Left ventricle myocardium superior (tissue), 1 donor: ENCODE measurements around the gene DIS3L. TPM values are rescaled to one million over a fixed set of nuclear protein-coding genes. Genes with fewer than 3 reads are reported as not detected.
"Not testable (repeated sequence)": the region's sequence is repeated elsewhere in the genome, so short reads cannot be mapped to it uniquely, and the experiment has no call there.

Source experiments
- ATAC-seq: fragments of 200-7000 bp; cut with Tn5 transposase; one replicate; pipeline ENCODE4 v1.9.1; 2020; ENCODE audit warnings: mild to moderate bottlenecking, moderate library complexity
- DNase-seq: peaks from one replicate; pipeline ENCODE4 v3.0.0-alpha.2; 2020
- intact Hi-C: fragments of 100-400 bp; cut with micrococcal nuclease; formaldehyde crosslinking; loops from one replicate; pipeline ENCODE4 v1.11.0; 2022
- total RNA-seq: library from RNA; stranded (reverse); fragmentation: NEBNext Ultra II Directional; extraction: Animal tissue kit (Norgen Biotek cat#: 25700); gene quantifications from one replicate; pipeline ENCODE4 v1.2.1, GENCODE V29; 2021
- donor health status: DM: no; HTN: yes; CAD: no; lungs with severe emphysema.

Gene DIS3L
- total RNA-seq, 1 donor from 2014 or later, result 44.6 TPM

DNA sequence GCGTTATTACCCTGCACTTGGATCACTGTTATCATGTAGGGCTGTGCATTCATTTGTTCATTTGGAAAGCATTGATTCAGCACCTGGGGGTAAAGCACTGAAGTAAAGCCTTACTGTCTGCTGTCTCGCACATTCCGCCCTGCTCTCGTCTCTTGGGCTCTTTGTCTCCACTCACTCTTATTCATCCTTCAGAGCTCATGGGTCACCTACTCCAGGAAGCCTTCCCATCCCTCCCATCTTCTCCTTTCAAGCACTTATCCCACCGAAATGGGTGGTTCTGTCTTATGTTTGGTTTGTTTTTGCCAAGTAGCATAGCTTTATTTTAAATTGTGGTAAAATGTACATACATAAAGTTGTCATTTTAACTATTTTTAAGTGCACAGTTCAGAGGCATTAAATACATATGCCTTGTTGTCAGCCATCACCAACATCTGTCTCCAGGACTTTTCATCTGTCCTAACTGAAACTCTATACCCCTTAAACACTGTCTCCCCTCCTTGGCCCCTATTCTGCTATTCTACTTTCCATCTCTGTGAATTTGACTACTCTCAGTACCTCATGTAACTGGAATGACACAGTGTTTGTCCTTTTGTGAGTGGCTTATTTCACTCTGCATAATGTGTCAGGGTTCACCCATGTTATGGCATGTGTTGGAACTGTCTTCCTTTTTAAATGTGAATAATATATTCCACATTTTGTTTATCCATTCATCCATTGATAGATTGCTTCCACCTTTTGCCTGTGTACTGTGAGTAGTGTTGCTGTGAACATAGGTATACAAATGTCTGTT, 9.3 kb downstream of the DIS3L start:
- intact Hi-C loops, result no loop called here
- ATAC-seq (no peak), DNase-seq (no peak)

DNA sequence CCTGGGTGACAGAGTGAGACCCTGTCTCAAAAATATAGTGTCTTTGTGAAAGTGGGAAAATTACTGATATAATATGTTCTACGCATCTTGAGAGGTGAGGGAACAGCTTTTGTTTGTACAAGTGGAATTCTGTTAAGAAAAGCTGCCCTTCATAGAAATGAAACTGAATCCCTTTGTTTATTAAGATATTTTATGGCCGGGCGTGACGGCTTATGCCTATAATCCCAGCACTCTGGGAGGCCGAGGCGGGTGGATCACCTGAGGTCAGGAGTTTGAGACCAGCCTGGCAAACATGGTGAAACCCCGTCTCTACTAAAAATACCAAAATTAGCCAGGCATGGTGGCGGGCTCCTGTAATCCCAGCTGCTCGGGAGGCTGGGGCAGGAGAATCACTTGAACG, 11.1 kb downstream of the DIS3L start:
- ATAC-seq, DNase-seq, intact Hi-C loops: not testable (repeated sequence)

DNA sequence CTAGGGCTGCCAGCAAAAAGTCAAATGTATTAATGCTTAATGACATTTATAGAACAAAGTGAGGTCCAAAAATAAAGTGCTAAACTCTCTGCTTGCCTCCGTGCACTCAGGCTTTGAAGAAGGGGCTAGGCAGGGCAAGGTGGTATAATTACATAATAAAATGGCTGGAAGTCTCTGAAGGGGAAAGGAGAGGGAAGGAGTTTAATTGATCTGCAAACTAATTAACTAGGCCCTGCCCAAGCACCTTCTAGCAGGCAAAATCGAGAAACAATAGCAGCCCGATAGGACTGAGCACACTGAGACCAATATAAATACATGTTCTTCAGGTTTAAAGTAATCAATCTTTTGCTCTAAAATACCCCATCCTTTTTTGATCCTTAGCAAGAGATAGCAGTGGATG, 13.0 kb downstream of the DIS3L start:
- ATAC-seq, result no peak
- intact Hi-C loops, result no loop called here
- no peak for DNase-seq

DNA sequence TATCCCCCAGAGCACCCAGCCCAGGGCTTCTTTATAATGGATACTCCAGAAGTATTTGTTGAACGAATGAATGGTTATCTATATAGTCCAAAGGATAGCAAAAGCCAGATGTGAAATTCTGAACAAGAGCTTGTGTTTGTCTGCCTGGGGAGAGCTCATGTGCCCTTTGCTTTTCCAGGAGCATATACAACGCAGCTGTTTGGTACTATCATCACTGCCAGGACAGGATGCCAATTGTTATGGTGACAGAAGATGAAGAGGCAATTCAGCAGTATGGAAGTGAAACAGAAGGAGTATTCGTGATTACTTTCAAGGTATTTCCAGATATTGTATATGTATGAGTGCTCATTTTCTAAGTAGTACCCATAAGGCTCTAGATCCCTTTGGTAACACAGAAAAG, 15.2 kb downstream of the DIS3L start:
- intact Hi-C loops, result no loop called here
- no peak for DNase-seq
- no peak for ATAC-seq

DNA sequence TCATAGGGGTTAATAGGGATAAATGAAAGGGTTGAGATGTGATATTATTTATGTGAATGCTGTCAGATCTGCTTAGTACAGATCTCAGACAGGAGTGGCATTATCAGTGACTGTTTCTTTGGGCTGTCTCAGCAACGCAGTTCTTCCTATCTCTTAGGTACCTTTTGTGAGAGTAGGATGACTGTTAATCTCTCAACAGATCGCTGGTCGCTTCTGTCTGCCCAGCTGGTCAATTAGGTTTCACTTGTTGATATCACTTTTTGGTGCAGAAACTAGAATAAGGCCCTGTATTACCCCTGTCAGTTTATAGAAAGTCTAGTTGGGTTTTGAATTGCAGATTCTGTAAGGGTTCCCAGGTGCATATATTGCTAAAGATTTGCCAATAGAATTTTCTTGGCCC, 16.5 kb downstream of the DIS3L start:
- intact Hi-C loops, result no loop called here
- no peak for DNase-seq
- ATAC-seq, result no peak

DNA sequence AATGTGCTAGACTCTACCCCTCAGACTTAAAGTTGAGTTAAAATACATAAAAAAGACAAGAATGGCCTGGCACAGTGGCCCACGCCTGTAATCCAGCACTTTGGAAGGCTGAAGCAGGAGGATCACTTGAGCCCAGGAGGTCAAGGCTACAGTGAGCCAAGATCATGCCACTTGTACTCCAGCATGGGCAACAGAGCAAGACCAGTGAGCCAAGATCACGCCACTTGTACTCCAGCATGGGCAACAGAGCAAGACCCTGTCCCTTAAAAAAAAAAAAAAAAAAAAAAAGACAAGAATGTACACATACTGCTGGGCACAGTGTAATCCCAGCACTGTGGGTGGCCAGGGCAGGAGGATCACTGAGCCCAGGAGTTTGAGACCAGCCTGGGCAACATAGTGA, 17.4 kb downstream of the DIS3L start:
- DNase-seq (no peak), ATAC-seq (no peak)
- intact Hi-C loops, result no loop called here

DNA sequence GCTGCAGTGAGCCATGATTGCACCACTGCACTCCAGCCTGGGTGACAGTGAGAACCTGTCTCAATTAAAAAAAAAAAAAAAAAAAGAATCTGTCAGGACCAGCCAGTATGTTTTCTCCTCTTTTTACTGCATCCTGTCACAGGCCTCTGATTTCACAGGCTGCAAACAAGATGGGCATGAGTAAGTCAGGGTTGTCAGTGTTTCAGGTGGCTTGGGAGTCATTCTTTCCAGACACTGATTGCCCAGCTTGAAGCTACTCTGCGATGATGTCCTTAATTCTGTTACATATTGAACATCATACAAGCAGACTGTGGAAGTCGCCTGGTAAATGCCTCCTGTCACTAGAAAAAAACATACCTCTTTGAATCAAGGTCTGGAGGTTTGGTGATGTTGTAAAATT, 18.8 kb downstream of the DIS3L start:
- intact Hi-C loops, result no loop called here
- no peak for ATAC-seq
- DNase-seq, result no peak

DNA sequence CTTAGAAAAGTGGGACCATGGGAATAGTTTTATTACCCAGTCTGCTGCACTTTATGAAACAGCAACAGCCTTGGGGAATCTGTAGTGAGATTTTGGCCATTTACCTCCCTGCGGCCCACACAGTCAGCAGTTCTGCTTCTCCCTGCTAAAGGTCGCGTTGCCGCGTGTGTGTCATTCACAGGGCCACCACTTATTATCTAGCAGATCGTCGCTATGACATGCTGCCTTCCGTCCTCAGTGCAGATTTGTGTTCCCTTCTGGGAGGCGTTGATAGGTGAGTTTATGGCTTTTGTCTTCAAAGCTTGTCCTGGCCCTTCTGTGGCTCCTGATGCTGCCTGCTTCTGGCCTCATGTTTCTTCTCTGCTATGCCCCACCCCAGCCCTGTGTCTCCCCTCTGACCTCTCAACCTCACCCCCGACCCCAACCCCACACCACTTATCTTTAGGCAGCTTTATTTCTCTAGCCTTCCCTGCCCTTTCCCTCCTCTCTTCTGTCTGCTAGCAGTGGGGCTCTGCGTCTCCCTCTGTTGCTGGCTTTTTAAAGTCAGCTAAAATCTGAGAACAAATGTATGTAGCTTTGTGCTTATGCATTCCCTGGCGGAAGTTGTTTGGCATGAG, 30.1 kb downstream of the DIS3L start:
- ATAC-seq (no peak), DNase-seq (no peak)
- intact Hi-C loops, result no loop called here

DNA sequence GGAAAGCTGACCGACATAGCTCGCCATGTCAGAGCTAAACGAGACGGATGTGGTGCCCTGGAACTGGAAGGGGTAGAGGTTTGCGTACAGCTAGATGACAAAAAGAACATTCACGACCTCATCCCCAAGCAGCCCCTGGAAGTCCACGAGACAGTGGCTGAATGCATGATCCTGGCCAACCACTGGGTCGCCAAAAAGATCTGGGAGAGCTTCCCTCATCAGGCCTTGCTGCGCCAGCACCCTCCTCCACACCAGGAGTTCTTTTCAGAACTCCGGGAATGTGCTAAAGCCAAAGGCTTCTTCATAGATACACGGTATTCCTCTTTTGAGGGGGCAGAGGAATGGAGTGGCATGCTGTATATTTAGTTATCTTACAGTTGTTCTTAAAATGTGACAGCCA, 32.7 kb downstream of the DIS3L start:
- ATAC-seq (no peak), DNase-seq (no peak)
- intact Hi-C loops, result no loop called here

DNA sequence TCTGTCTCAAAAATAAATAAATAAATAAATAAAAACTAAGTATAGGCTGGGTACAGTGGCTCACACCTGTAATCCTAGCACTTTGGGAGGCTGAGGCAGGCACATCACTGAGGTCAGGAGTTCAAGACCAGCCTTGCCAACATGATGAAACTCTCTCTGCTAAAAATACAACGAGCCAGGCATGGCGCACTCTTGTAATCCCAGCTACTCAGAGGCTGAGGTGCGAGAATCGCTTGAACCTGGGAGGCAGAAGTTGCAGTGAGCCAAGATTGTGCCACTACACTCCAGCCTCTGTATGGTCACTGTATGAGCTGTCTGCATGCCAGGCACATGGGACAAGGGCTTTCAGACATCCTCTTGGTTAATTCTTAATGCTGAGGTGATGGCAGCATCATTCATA, 34.4 kb downstream of the DIS3L start:
- ATAC-seq, result no peak
- intact Hi-C loops, result no loop called here

DNA sequence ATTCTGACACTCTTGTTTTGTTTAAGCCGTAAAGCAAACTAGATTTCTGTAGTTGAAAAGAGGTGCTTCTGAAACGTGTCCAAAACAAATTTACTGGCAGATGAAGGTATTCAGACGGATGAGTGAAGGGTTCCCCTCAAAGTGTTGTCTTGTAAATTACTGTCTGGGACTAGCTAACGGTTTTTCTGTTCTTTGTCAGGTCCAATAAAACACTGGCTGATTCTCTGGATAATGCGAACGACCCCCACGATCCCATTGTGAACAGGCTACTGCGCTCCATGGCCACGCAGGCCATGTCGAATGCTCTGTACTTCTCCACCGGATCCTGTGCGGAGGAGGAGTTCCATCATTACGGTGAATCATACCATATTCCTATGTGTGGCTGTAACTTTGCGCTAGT, 35.4 kb downstream of the DIS3L start:
- no peak for DNase-seq
- ATAC-seq, result no peak

More for the DNA sequence above, 34.4 kb downstream of the DIS3L start:
- no peak for DNase-seq

DNA sequence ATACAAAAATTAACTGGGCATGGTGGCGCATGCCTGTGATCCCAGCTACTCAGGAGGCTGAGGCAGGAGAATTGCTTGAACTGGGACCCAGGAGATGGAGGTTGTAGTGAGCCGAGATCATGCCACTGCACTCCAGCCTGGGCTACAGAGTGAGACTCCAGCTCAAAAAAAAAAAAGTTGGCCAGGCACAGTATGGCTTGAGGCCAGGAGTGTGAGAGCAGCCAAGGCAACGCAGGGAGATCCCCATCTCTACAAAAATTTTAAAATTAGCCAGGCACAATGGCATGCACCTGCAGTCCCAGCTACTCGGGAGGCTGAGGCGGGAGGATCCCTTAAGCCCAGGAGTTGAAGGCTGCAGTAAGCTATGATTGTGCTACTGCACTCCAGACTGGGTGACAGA, 55.2 kb downstream of the DIS3L start:
- DNase-seq, intact Hi-C loops, ATAC-seq: not testable (repeated sequence)

More for the DNA sequence above, 35.4 kb downstream of the DIS3L start:
- intact Hi-C loops, result no loop called here

DNA sequence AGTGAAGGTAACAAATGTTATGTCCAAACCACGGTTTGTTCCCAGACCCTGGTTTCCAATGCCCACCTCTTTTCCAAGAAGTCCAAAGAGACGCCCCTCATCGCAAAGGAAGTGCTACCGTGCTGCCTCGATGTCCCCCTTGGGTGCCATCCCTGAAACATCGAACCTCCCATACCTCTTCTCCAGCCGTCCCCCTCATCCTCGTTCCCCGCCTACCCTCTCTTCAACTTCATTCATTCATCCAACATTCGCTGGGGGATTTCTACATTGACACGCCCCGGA, 62.6 kb downstream of the DIS3L start:
- intact Hi-C loops, result no loop called here
- no peak for DNase-seq
- no peak for ATAC-seq

DNA sequence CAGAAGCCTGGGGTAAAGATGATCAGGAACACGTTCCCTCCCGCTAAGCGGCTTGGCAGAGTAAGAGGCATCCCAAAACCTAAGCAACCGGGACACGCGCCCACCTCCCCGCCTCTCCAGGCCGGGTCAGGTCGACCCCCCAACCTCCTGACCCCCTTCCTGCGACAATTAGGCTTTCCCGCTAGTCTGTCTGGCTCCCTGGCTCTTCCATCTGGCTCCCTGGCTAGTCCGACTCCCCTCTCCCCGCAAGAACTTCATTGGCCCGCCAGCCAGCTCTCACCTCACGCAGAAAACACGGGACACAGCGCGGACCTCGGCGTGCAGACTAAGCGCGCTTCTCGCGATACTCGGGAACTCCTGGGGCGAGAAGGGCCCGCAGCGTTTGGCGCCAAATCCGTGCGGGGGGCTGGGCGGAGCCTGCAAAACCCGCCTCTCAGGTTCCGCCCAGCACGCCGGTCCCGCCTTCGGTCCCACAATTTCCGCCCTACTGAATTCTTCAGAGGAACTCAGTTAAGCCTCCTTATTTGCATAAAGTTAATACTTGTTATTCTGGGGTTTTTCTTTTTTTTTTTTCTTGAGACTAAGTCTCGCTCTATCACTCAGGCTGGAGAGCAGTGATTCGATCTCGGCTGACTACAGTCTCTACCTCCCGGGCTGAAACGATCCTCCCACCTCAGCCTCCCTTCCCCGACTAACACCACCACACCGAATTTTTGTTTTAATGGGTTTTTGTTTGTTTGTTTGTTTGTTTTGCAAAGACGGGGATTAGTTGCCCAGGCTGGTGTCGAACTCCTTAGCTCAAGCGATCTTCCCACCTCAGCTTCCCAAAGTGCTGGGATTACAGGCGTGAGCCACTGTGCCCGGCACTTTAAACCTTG, 63.2 kb downstream of the DIS3L start, which contains the start of gene TIPIN:
Gene TIPIN, minus strand, starts transcription at position 327 of the 878 bp plus-strand sequence. CDS start 3,738 bp downstream, outside the sequence.
- intact Hi-C loops, result no loop called here
- DNase-seq, result peak; percentile 97
- peak; percentile 100 for ATAC-seq

DNA sequence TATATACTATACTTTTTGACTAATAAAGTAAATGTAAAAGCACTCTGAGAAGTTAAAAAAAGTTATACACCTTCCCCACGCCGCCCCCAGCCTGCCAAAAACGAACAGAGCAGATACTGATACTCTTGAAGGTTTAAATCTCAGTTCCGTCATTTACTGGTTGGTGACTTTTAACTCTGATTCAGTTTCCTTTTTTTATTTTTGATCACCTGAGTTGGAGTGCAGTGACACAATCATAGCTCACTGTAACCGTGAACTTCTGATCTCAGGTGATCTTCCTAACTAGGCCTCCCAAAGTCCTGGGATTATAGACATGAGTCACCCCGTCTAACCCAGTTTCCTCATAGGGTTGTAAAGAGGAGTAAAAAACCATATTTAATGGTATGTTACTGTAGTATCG, 66.4 kb downstream of the DIS3L start:
- no peak for DNase-seq
- intact Hi-C loops, result no loop called here
- no peak for ATAC-seq

DNA sequence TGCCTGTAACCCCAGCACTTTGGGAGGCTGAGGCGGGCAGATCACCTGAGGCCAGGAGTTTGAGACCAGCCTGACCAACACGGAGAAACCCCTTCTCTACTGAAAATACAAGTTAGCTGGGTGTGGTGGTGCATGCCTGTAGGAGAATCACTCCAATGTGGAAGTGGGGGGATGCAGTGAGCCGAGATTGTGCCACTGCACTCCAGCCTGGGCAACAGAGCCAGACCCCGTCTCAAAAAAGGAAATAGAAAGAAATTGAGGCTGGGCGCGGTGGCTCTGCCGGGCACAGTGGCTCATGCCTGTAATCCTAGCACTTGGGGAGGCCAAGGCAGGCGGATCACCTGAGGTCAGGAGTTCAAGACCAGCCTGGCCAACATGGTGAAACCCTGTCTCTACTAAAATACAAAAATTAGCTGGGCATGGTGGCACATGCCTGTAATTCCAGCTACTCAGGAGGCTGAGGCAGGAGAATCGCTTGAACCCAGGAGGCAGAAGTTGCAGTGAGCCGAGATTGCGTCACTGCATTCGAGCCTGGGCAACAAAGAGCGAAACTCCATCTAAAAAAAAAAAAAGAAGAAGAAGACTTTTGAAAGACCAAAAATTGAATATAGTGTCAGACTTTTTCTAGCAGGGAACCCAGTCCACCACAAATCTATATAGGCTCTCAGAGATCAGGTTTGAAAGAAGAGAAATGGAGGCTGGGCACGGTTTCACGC, 68.5 kb downstream of the DIS3L start:
- intact Hi-C loops, ATAC-seq, DNase-seq: not testable (repeated sequence)

DNA sequence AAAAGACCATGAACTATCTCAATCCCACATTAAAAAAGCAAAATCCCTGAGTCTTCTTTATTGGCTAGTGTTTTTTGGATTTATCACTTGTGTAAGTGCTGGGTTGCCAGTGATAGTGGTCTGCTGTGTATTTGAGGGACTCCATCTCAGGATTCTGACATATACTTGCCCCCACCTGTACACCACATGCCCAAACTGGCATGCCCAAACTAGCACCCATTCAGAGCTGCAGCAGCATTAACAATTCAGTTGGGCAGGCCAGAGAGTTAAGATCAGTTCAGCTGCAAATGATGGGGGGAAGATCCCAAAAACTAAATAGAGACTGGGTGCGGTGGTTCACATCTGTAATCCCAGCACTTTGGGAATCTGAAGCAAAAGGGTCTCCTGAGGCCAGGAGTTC, 69.4 kb downstream of the DIS3L start:
- ATAC-seq (no peak), DNase-seq (no peak)
- intact Hi-C loops, result no loop called here

DNA sequence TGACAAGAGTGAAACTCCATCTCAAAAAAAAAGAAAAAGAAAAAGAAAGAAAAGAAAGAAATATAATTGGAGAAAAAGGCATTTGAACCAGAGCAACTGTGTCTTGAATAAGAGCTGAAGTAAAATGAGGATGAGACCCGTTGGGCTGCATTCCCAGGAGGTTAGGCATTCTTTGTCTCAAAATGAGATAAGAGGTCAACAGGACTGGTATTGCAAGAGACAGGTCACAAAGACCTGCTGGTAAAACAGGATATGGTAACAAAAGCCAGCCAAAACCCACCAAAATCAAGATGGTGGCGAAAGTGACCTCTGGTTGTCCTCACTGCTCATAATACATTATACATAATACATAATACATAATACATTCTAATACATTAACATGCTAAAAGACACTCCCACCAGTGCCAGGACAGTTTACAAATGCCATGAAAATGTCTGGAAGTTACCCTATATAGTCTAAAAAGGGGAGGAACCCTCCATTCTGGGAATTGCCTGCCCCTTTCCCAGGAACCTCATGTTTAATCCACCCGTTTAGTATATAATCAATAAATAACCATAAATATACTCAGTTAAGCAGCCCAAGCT, 71.7 kb downstream of the DIS3L start:
- ATAC-seq, result no peak
- no peak for DNase-seq
- intact Hi-C loops, result no loop called here
